ENCODE results near the gene CYP2J2.
"Not testable (repeated sequence)": the region's sequence is repeated elsewhere in the genome, so short reads cannot be mapped to it uniquely, and the experiment has no call there.

The CYP2J2 gene

GRCh38 chr1:59926381-59927123 lies at the start of gene CYP2J2:
TSS of gene CYP2J2 (minus strand) at chr1:59926773. CDS start at chr1:59926746, 27 bp downstream.
- peak; percentile 34 for DNase-seq

DNA sequence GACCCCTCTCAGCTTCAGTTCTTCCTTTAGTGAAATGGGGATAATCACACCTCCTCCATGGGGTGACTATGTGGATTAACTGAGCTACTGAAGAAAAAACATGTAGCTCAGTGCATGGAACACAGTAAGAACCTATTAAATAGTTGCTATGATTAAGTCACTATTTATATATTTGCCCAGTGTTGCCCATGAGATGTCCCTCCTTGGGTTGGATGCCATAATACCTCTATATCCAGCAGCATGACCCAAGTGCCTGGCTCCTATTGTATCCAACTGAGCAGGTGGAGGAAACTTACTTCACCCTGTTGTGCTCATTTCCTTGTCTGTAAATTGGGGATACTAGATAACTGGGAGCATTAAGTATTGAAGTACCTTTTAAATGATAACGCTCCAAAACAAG lies 47.1 kb upstream of the CYP2J2 start:
- DNase-seq = no peak

DNA sequence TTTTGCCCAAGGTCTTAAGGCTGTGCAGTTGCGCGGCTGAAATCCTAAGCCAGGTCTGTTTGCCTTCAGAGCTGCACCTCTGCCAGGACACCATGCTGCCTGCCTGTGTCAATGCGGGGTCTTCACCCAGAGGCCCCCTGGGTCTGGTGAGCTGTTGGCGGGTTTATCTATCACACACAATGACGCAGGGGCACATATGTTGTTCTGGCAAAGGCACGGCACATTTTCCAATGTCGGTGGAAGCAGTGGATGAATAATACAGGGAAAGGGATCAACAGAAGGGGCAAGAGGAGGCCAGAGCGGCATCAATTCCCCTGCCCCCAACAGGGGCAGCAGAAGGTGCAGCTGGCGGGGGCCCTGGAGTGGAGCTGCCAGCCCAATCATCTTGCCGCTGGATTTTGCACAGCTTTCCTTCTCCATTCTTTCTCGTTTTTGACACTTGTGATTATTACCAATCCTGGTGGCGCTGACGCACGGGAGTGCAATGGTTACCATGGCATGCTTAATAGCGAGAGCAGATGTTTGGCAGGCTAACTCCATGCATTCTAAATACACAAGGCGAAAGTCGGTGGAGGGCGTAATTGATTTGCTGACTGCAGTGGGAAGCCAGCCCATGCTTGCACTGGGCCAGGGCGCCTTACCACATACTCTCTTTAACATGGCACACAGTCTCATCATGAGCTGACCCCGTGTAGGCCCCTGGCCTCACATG lies 45.8 kb upstream of the CYP2J2 start:
- no peak for DNase-seq

GRCh38 chr1:59971464-59971911 lies 44.9 kb upstream of the CYP2J2 start:
- peak; percentile 31 for DNase-seq

GRCh38 chr1:59969542-59970175 lies 43.1 kb upstream of the CYP2J2 start:
- DNase-seq = not testable (repeated sequence)

- DNase-seq = not testable (repeated sequence)
Observed at GRCh38 chr1:59968746-59969145, 42.2 kb upstream of the CYP2J2 start.

DNA sequence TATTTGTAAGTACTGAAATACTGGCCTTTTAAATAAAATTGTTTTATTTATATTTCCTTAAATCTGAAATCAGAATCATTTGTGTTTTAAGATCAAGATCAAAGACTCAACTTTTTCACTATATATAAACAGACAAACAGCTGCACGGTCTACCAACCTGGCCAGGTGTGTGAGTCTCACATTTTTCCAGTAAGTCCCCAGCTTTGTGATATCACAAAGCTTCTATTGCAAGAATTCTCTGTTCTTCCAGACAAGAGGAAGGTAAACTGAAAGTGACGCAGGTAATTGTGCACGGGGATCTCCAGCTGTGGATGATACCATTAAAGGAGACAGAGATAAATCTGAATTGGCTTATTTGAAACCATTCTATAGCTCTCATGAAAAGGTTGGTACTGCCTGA lies 41.2 kb upstream of the CYP2J2 start:
- no peak for DNase-seq

- no peak for DNase-seq
Observed at GRCh38 chr1:59967141-59967697, 40.6 kb upstream of the CYP2J2 start.

- DNase-seq = no peak
Observed at GRCh38 chr1:59952065-59952464, 25.5 kb upstream of the CYP2J2 start.

DNA sequence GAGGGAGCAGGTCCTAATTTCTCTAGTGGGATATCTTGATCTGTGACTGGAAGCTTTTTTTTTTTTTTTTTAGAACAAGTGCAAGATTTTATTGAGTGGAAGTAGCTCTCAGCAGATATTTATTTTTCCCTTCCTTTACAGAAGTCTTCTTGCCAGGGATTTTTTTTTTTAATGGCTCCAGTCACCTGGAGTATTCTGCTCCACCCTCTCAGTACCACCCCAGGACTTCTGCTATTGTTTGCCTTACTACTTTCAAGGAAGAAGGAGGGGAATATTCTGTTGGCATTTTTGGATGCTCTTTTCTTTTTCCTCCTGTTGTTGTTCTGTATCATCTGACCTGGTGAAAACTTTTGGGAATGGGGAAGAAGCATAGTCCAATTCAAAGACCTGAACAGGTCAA lies 23.1 kb upstream of the CYP2J2 start:
- no peak for DNase-seq

GRCh38 chr1:59948990-59949389 lies 22.4 kb upstream of the CYP2J2 start:
- no peak for DNase-seq

GRCh38 chr1:59947047-59947938 lies 20.7 kb upstream of the CYP2J2 start:
- DNase-seq = peak; percentile 42

GRCh38 chr1:59945790-59946189 lies 19.2 kb upstream of the CYP2J2 start:
- DNase-seq = no peak

DNA sequence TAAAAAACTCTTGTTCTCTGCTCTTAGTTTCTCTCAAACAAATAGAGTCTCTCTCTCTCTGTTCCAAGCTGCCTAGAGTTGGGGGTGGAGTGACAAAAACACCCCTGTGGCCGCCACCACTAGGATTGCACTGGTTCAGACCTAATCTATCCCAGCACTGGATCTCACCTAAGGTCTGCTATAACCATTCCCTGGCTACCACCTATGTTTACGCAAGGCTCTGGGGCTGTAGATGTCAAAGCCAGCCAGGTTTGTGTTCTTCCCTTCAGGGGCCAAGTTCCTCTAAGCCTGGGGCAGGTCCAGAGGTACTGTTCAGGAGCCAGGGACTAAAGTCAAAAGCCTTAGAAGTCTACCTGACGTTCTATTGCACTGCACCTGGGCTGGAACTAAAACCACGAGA lies 12.8 kb upstream of the CYP2J2 start:
- DNase-seq = no peak

DNA sequence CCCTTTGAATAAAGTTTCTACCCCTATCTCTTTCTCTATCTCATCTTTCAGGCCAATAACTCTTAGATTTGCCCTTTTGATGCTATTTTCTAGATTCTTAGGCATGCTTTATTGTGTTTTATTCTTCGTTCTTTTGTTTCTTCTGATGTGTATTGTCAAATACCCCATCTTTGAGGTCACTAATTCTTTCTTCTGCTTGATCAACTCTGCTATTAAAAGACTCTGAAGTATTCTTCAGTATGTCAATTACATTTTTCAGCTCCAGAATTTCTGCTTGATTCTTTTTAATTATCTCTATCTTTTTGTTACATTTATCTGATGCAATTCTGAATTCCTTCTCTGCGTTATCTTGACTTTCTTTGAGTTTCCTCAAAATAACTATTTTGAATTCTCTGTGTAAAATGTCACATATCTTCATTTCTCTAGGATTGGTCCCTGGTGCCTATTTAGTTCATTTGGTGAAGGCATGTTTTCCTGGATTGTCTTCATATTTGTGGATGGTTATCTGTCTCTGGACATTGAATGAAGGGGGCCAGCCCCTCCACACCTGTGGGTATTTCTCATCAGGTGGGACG lies 11.2 kb upstream of the CYP2J2 start:
- no peak for DNase-seq

DNA sequence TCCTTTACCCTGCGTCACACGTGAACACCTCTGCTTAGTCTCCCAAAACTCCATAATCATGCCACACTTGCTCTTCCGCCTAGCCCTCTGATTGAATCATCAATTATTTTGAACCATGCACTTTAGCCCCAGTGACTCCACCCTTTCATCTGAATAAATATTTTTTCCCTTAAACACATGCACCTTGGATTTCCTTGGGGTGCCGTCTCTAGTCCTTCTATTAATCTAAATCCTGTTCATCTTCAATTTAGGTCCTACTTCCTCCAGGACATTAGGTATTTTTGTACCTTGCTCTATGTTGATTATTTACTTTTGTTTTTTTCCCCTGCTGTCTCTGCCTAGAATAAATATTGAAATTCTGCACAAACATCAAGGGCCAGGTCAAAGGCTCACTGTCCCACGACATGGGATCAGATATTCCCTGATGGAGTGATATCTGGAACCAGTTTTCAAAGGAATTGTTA lies 9.8 kb upstream of the CYP2J2 start:
- no peak for DNase-seq

- DNase-seq = no peak
Observed at GRCh38 chr1:59928996-59929395, 2.4 kb upstream of the CYP2J2 start.

GRCh38 chr1:59927213-59927612 lies 640 bp upstream of the CYP2J2 start:
- no peak for DNase-seq

GRCh38 chr1:59924653-59925052 lies 1.9 kb downstream of the CYP2J2 start:
- DNase-seq = no peak

- not testable (repeated sequence) for DNase-seq
Observed at GRCh38 chr1:59921258-59921899, 5.2 kb downstream of the CYP2J2 start.

GRCh38 chr1:59919746-59920145 lies 6.8 kb downstream of the CYP2J2 start:
- DNase-seq = no peak
